GM21367 (cell line): ENCODE measurements around the gene E2F3.

ENCODE experiments used
- ATAC-seq: cut with Tn5 transposase; IDR thresholded peaks from one replicate; pipeline ENCODE4 v1.9.1; 2021; ENCODE audit not compliant: unreplicated experiment

E2F3 gene

DNA sequence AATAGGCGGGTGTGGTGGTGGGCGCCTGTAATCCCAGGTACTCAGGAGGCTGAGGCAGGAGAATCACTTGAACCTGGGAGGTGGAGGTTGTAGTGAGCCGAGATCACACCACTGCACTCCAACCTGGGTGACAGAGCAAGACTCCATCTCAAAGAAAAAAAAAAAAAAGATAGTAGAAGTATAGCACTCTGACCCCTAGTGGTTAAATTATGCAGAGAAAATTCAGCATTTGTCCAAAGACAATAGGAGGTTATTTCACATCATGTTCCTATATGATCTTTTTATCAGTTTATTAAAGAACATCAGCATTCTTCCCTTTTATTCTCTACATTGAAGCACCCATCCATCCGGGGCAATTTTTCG lies 127.4 kb downstream of the E2F3 start:
- ATAC-seq, result peak; percentile 56

DNA sequence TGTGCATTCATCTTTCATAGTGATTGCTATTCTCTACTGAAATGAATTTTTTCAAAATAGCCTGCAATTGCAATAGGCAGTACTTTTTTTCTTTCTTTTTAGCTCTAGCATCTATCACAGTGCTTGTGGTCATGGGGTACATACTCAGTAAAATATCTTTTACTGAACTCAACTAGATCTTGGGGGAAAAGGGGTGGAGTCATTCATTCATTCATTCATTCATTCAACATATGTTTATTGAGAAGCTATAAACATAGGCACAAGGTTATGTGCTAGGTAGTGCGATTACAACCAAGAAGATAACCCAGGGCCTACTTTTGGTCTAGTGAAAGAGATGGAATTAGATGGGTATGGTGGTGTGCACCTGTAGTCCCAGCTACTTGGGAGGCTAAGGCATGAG lies 131.2 kb downstream of the E2F3 start:
- no peak for ATAC-seq

DNA sequence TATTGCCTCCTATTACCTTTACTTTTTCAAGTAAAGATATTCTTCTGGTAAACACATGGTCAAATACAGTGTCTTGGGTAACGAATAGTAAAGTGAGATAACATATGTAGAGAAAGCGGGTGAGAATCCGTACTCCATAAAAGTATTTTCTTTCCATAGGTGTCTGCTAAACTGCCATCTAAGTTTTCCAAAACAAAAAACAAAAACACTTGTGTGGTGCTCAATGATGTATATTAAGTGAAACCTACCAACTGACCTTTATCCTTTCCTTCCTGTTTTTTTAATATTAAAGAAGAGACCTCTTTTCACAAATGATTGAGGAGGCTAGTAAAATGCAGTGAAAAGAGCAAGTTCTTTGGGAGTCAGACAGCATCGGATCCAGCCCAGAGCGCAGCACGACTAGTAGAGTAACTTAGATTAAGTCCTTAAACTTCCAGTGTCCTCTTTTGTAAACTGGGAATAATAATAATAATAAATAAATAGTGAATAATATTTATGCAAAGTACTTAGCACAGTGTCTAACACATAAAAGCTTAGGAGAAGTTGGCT lies 132.1 kb downstream of the E2F3 start:
- no peak for ATAC-seq

DNA sequence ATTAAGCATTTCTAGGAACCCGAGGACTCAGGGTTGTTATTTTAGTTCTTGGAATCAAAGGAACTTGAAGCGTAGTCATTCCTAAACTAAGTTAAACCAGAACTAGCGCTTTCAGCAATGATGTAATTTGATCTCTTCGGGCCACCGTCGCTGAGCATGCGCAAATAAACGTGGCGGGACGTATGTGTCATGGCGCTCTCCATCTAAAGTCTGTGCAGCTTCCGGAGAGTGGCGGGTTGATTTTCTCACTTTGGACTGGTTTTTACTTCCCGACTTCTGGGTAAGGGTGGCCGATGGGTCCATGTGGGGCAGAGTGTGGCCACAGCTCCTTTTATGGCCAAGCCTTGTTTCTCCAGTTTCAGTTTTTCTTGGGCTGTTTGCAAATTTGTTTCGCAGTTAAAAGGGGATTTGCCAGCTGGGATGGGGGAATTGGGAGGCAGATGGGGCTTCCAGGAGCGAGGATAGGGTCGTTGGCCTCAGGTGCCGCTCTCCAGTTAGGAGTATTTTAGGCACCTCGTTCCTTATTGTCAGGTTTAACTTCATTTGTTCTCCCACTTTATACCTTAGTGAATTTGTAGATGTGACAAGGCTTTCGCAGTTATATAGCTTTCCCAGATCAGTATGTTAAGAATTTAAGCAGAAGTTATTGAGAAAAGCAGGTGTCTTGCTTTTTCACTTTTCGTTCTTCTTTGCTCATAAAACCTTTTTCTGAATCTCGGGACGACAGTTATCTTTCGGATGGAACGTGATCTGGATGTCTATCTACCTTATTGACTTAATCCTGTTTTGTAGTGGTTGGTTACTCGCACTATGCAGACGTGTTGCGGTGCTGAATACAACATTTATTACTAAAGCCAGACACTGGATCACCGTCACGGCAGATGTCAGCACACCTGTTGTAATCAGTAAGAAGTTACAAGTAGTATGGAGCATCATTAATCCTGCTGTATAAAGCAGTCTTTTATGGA lies 132.9 kb downstream of the E2F3 start, which contains the start of gene CDKAL1:
Gene CDKAL1, plus strand, starts transcription at position 163 of the 968 bp plus-strand sequence. CDS start 11,894 bp downstream, outside the sequence.
- peak; percentile 79 for ATAC-seq

DNA sequence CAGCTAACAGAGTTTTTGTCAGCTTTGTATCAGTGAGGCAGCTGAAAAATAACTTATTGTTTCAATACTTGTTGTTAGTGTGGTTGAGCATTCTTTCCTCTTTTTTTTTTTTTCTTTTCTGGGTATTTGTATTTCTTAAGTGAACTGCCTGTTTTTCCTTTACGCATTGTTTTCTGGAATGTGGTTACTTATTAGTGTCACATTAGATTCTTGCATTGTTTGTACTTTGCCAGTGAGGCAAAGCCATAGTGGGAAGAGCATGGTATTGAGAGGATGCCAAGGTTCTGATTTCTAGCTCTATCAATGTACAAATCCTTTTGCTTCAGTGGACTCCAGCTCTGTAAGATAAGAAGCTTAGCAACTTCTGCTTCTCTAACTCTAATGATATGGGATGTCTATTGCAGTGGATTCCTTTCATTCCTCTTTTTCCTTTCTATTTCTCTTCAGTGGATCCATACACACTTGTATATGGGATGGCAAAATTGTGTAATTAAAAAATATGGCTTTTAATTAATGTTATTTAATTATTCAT lies 136.5 kb downstream of the E2F3 start:
- no peak for ATAC-seq

DNA sequence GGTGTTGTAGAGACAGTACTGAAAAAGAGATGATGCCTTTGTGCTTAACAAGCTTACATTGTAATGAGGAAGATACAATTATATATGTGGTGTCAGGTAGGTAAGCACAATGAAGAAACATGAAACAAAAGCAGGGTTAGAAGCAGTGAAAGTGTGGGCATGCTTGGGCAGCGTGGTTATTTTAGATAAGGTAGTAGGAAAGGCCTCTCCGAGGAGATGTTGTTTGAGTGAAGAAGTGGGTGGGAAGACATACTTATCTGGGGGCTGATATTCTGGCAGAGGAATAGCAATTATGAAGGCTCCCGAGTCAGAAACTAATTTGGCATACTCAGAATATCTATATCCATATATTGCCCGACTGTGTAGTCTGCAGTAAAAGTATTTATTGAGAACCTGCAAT lies 137.2 kb downstream of the E2F3 start:
- ATAC-seq, result no peak

DNA sequence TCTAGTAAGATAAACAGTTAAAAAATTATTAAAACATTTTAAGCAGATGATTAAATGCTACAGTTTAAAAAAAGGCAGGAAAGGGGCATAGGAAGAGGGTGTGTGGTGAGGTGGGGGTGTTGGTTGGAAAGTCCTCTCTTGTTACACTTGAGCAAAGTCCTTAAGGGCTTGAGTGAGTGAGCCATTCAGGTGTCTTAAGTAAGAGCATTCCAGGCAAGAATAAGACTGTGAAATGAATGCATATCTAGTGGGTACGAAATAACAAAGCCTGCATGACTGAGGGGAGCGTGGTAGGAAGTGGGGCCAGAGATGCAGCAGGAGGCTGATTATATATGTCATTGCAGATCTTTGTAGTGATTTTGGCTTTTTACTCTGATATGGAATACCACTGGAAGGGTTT lies 137.7 kb downstream of the E2F3 start:
- no peak for ATAC-seq

DNA sequence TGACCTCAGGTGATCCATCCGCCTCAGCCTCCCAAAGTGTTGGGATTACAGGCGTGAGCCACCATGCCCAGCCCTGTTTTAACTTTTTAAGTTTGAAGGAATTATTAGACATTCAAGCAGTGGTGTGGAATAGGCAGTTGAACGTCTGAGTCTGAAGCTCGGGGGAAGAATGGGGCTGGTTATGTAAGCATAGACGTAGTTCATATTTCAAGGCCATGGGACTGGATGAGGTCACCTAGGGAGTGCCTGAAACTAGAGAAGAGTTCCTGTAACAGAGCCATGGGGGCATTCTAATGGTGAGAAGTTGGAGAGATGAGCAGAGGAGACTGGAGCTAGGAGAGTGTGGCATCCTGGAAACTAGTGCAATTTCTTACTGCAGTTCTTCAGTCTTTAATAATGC lies 139.0 kb downstream of the E2F3 start:
- no peak for ATAC-seq

DNA sequence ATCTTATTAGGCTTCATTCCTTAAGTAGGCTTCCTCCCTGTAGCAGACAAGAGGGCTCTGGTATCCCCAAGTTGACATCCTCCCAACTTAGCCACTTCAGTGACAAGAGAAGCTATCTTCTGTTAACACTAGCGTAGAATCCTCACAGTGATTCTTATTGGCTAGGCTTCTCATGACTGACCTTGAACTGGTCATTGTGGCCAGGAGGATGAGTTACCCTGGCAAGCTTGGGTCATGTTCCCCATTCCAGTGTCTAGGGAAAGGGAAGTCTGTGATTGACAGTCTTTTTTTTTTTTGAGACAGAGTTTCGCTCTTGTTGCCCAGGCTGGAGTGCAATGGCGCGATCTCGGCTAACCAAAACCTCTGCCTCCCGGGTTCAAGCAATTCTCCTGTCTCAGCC lies 139.7 kb downstream of the E2F3 start:
- no peak for ATAC-seq

DNA sequence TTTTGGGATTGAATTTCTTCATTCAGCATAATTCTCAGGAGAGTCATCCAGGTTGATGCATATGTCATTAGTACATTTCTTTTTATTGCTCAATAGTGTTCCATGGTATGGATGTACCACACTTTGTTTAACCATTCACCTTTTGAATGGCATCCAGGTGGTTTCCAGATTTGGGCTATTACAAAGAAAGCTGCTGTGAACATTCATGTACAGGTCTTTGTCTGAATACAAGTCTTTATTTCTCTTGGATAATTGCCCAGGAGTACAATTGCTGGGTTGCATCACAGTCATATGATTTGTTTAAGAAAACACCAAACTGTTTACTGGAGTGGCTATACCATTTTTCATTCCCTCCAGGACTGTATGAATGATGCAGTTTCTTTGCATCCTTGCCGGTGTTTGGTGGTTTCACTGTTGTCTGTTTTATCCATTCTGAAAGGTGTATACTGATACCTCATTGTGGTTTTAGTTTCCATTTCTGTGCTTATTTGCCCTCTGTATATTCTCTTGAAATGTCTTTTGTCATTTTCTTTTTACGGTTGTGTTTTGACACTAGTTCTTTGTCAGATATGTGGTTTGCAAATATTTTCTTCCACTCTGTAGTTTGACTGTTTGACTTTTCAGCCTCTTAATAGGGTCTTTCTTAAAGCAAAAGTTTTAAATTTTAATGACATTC lies 141.4 kb downstream of the E2F3 start:
- peak; percentile 98 for ATAC-seq
